ENCODE data around the gene ARPC3.
"Not testable (repeated sequence)": the region's sequence is repeated elsewhere in the genome, so short reads cannot be mapped to it uniquely, and the experiment has no call there.

Gene ARPC3

GRCh38 chr12:110449799-110450497 is at the start of gene ARPC3:
TSS of gene ARPC3 (minus strand) at chr12:110450337. CDS start at chr12:110450260, 77 bp downstream.
- peak; percentile 96 for DNase-seq

GRCh38 chr12:110498984-110499706 is 49.0 kb upstream of the ARPC3 start:
- no peak for DNase-seq

- DNase-seq: no peak
These were observed 25.3 kb upstream of the ARPC3 start for GRCh38 chr12:110475426-110475825.

GRCh38 chr12:110468214-110469048 is 18.3 kb upstream of the ARPC3 start, which contains the start of the genes FAM216A and GPN3:
TSS of gene FAM216A (plus strand) at chr12:110468845. CDS start at chr12:110468876, 31 bp downstream.
TSS of gene GPN3 (minus strand) at chr12:110468257. CDS start at chr12:110468203, 54 bp downstream.
- peak; percentile 98 for DNase-seq

GRCh38 chr12:110467847-110468213 is 17.7 kb upstream of the ARPC3 start:
- DNase-seq: no peak

DNA sequence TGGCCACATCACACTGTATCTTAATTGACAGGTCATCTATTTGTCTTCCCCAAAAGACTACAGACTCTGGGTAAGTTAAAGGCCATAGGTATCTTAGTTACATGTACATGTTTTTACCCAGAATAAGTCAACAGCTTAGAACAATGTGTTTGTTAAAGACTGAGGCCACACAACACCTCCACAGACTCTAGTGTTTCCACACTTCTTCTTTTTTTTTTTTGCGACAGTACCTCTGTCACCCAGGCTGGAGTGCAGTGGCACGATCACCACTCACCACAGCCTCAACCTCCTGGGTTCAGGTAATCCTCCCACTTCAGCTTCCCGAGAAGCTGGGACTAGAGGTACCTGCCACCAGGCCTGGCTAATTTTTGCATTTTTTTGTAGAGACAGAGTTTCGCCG is 16.7 kb upstream of the ARPC3 start:
- no peak for DNase-seq

DNA sequence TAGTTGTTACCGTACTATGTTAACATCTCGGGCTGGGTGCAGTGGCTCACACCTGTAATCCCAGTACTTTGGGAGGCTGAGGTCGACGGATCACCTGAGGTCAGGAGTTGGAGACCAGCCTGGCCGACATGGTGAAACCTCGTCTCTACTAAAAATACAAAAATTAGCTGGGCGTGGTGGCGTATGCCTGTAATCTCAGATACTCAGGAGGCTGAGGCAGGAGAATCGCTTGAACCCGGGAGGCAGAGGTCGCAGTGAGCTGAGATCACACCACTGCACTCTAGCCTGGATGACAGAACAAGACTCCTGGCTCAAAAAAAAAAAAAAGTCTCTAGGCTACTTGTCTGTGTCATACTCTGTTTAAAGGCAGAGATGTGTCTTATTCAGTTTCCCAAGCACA is 15.6 kb upstream of the ARPC3 start:
- DNase-seq: not testable (repeated sequence)

- no peak for DNase-seq
These were observed 14.9 kb upstream of the ARPC3 start for GRCh38 chr12:110465024-110465423.

- not testable (repeated sequence) for DNase-seq
These were observed 11.1 kb upstream of the ARPC3 start for GRCh38 chr12:110461189-110461588.

GRCh38 chr12:110458756-110459155 is 8.6 kb upstream of the ARPC3 start:
- DNase-seq: no peak

- DNase-seq: no peak
These were observed 3.6 kb upstream of the ARPC3 start for GRCh38 chr12:110453569-110454296.

DNA sequence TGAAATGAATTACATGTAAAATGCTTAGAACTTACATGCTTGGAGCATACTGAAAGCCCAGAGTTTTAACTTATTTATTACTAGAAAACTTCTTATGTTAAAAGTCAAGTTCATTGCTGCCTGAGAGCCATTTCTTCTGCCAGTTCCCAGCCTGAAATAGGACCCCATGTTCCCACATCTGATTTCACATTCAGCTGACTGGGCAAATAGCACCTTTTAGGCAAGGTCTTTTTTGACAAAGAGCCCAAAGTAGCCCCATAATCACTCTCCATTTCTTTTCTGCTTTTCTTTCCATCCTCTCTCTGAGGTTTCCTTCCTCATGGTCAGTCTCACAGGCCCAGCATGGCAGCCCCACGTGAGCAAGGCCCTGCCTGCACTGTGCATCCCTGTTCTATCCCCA is 1.1 kb upstream of the ARPC3 start:
- DNase-seq: no peak

DNA sequence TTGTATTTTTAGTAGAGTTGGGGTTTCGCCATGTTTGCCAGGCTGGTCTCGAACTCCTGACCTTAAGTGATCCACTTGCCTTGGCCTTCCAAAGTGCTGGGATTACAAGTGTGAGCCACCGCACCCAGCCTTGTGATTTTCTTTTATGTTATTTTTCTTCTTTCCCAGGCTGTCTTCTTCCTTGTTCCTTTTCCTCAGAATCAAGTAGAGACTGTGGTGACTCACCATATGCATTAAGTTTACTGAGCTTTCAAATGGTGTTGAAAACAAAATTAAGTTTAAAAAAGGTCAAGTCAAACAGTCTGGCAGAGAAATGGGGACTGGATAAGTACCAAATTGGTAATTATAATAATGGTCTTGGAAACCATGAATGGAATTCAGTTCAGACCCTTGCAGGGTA is 5.7 kb downstream of the ARPC3 start:
- DNase-seq: no peak

- no peak for DNase-seq
These were observed 13.9 kb downstream of the ARPC3 start for GRCh38 chr12:110436231-110436630.

DNA sequence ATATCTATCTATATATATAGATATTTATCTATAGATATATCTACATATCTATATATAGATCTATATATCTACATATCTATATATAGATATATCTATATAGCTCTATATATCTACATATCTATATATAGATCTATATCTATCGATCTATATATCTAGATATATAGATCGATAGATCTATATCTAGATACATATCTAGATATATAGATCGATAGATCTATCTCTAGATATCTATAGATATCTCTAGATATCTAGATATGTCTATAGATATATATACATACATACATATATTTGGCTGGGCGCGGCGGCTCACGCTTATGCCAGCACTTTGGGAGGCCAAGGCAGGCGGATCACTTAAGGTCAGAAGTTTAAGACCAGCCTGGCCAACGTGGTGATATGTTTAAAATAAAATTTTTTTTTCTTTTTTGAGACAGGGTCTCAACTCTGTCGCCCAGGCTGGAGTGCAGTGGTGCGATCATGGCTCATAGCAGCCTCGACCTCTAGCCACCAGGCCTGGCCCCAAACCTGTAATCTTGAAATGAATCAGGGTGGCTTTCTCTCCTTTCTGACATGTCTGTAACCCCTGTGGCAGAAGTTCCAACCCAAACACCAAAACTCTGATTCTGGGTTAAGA is 18.1 kb downstream of the ARPC3 start:
- no peak for DNase-seq

DNA sequence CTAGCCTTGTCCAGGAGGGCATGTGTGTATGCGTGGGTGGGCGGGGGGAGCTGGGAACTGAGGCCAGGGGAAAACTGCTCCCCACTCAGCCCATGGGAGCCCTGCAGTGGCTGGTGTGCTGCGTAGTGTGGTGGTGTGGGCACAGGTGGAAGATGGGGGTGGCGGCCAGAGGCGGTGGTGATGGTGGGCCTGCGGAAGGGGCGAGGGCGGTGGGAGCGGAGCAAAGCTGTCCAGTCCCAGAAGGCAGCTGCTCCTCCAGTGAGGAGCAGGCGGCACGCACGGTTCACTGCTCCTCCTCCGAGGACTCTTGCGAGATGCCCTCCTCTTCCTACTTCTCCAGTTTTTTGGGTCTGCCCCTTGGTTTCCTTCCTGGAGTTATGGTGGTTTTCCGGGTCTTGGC is 20.5 kb downstream of the ARPC3 start:
- not testable (repeated sequence) for DNase-seq

DNA sequence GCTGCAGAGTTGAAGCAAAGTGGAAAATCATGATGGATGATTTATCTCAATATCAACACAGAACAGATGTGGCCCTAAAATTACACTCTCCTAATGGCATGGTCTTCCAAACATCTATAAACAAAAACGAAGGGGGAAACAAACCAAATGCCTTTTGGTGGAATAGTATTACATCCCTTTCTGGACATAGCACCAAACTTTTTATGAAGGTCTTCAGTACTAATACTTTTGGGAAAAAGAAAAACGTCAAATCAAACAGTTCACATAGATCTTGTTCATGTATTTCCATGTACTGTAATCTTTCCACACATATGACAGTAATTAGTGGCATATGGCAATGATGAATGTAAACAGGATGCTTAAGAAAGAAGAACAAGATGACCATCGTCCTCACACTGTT is 23.7 kb downstream of the ARPC3 start:
- DNase-seq: no peak

DNA sequence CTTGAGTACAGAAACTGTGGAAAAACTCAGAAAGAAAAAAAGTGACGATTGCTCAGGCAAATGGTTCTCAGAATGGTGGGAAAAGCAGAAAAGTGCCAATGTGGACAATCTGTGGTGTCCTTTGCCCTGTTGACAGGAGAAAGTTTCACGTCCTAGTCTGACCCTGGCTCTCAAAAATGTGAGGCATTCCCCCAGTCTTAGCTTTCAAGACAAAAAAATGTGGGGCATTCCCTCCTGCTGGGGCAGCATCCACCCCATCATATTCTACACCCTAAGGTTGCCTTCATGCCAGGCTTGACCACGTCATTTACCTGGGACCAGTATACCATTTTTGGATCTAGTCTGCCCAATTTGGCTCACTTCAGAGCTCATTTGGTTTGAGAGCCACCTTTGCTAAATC is 25.9 kb downstream of the ARPC3 start:
- DNase-seq: no peak

DNA sequence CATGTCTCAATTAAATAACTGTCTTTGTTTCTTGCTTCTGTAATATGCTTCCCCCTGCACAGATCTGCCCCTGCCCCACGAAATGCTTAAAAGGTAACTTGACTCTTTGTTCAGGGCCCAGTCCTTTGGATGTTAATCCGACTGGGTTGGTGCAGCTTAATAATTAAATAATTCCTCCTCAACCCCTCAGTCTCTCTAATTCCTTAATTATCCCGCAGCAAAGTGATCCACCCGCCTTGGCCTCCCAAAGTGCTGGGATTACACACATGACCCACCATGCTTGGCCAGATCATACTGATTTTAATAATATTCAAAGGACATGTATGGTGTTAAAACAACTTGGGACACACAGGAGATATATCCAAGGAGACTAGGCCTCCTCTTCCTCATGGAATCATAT is 28.4 kb downstream of the ARPC3 start:
- no peak for DNase-seq

DNA sequence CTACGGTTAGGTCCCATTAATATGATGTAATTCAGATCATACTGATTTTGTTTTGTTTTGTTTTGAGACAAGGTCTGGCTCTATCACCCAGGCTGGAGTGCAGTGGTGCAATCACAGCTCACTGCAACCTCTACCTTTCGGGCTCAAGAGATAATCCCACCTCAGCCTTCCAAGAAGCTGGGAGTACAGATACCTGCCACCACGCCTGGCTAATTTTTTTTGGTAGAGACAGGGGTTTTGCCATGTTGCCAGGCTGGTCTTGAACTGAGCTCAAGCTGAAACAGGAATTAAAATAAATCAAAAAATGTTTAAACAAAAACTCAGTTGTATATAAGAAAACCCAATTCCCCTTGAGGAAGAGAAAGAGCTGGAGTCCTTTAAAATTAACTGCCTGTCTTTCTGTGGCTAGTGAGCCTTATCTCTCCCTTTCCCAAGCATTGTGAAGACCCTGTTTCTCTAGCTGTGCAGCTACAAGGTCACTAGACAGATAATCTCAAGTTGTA is 28.9 kb downstream of the ARPC3 start:
- no peak for DNase-seq

GRCh38 chr12:110420644-110421043 is 29.5 kb downstream of the ARPC3 start:
- not testable (repeated sequence) for DNase-seq

DNA sequence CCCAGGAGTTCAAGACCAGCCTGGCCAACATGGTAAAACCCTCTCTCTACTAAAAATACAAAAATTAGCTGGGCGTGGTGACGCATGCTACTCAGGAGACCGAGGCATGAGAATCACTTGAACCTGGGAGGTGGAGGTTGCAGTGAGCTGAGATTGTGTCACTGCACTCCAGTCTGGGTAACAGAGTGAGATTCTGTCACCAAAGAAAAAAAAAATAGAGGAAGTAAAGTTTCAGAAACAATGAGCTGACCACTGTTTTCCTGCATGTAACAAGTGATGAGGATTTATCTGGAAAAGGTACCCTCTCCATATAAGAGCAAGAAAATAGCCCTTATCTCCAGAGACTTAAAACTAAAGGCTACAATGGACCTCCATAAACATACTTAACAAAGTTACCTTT is 33.0 kb downstream of the ARPC3 start:
- not testable (repeated sequence) for DNase-seq

Measured in NCI-H345 (cell line).